K562 (cell line): Measurements from ENCODE around the gene XPOT. TPM values are rescaled to one million over a fixed set of nuclear protein-coding genes. Genes with fewer than 3 reads are reported as not detected.

Source experiments
- ATAC-seq: fragments of 200-7000 bp; cut with Tn5 transposase; 3 replicates; pipeline ENCODE4 v1.9.1; 2020; ENCODE audit warnings: moderate library complexity
- BruUV-seq: library from RNA; stranded (reverse); fragments of 400-500 nt; replicated peaks from 2 replicates; lab custom pipeline; 2021; lab: Mats Ljungman, UMichigan
- CTCF ChIA-PET: fragments of 300-600 bp; formaldehyde crosslinking; extraction: SDS; loops from one replicate; lab custom pipeline; 2021; ENCODE audit warnings: low intra/inter-chr PET ratio; lab: Yijun Ruan, JAX
- POLR2A ChIA-PET: fragments of 300-600, 350-650 bp; sonication (Branson Sonifier 250); formaldehyde crosslinking; extraction: SDS; loops from one replicate; lab custom pipeline; 2021; ENCODE audit warnings: antibody characterized with exemption, inconsistent platforms; lab: Yijun Ruan, JAX
- DNase-seq, 4 experiments: peaks; one replicate each; pipeline versions ENCODE4 v3.0.0 to v3.0.0-alpha.2; 2011 to 2018; ENCODE audit warnings: low spot score in 3 of 4, mixed read lengths in 3 of 4; ENCODE audit errors: extremely low read depth in 1 of 4
- FAIRE-seq: peaks from 2 replicates; lab custom pipeline; 2011; peaks lifted over from hg19 to GRCh38; lab: Jason Lieb, UNC
- H2AFZ ChIP-seq: 2 replicates; pipeline ENCODE4 v1.6.0; 2011; ENCODE audit warnings: low read depth, low read length, control low read depth, inconsistent platforms
- H3K27ac ChIP-seq: fragments of 200-600 bp; 3 replicates; pipeline ENCODE4 v1.8.0; 2011; ENCODE audit warnings: low read depth, mild to moderate bottlenecking, control low read depth, inconsistent platforms, low read length, moderate library complexity, mixed read lengths; ENCODE audit errors: extremely low read depth
- H3K27me3 ChIP-seq, 2 experiments: fragments of 300-600 bp in 1 of 2; 2 replicates in 1 of 2; 3 replicates in 1 of 2; pipeline versions ENCODE4 v1.6.0 to v1.8.0; 2011; ENCODE audit warnings: inconsistent platforms in 2 of 2, low read length in 2 of 2, mild to moderate bottlenecking in 1 of 2, mixed read lengths in 1 of 2, moderate library complexity in 1 of 2; ENCODE audit not compliant: control insufficient read depth in 2 of 2, insufficient read depth in 2 of 2
- H3K36me3 ChIP-seq: fragments of 300-600 bp; 3 replicates; pipeline ENCODE4 v1.8.0; 2011; ENCODE audit warnings: mild to moderate bottlenecking, low read length, inconsistent platforms; ENCODE audit not compliant: control insufficient read depth, insufficient read depth
- H3K4me1 ChIP-seq, 2 experiments: fragments of 200-600 bp in 1 of 2; replicated peaks in 1 of 2; 2 replicates in 1 of 2; 3 replicates in 1 of 2; pipeline versions ENCODE4 v1.5.1 to v1.8.0; 2011; ENCODE audit warnings: inconsistent platforms in 2 of 2, low read length in 2 of 2, mild to moderate bottlenecking in 1 of 2, mixed read lengths in 1 of 2, moderate library complexity in 1 of 2; ENCODE audit not compliant: control insufficient read depth in 2 of 2, insufficient read depth in 2 of 2
- H3K4me2 ChIP-seq: 2 replicates; pipeline ENCODE4 v1.6.1; 2011; ENCODE audit warnings: low read length, control low read depth, inconsistent platforms, mixed read lengths; ENCODE audit not compliant: insufficient read depth
- H3K4me3 ChIP-seq: fragments of 200-600 bp; sonication (generic), shearing (Covaris generic); 2 replicates; pipeline ENCODE4 v1.5.1; 2016; ENCODE audit warnings: control low read depth, inconsistent platforms
- H3K79me2 ChIP-seq: fragments of 200-600 bp; 3 replicates; pipeline ENCODE4 v1.8.0; 2011; ENCODE audit warnings: low read length, inconsistent platforms; ENCODE audit not compliant: control insufficient read depth, insufficient read depth
- H3K9ac ChIP-seq, 2 experiments: 2 replicates each; pipeline versions ENCODE4 v1.6.0 to v1.6.1; 2011; ENCODE audit warnings: low read depth in 2 of 2, low read length in 2 of 2, control low read depth in 1 of 2, inconsistent platforms in 1 of 2, mild to moderate bottlenecking in 1 of 2, mixed read lengths in 1 of 2; ENCODE audit not compliant: insufficient read depth in 1 of 2
- H3K9me1 ChIP-seq: one replicate; pipeline ENCODE4 v1.6.0; 2011; ENCODE audit warnings: inconsistent platforms, mild to moderate bottlenecking, low read length, moderate library complexity; ENCODE audit not compliant: control insufficient read depth, insufficient read depth
- H3K9me3 ChIP-seq: replicated peaks from 2 replicates; pipeline ENCODE4 v1.5.1; 2011; ENCODE audit warnings: low read depth, low read length, inconsistent platforms; ENCODE audit not compliant: control insufficient read depth, insufficient read depth
- H4K20me1 ChIP-seq: replicated peaks from 2 replicates; pipeline ENCODE4 v1.6.1; 2011; ENCODE audit warnings: low read length, inconsistent platforms, mixed read lengths; ENCODE audit not compliant: control insufficient read depth, insufficient read depth
- ARID1B ChIP-seq: fragments of 450-650 bp; IDR thresholded peaks from 2 replicates; pipeline ENCODE4 v1.6.1; 2016; ENCODE audit warnings: antibody characterized with exemption, mild to moderate bottlenecking, inconsistent platforms
- ARID3A ChIP-seq: IDR thresholded peaks from 2 replicates; pipeline ENCODE4 v1.6.1; 2012; ENCODE audit warnings: low read depth, low read length, improper control_type of control experiment, borderline replicate concordance
- BACH1 ChIP-seq: fragments of 200-800 bp; sonication (Bioruptor generic); IDR thresholded peaks from 2 replicates; pipeline ENCODE4 v1.6.1; 2016; ENCODE audit warnings: missing genetic modification characterization, missing compliant biosample characterization
- CREB1 ChIP-seq, 2 experiments: sonication (generic) in 1 of 2; formaldehyde crosslinking in 1 of 2; IDR thresholded peaks; 2 replicates each; pipeline versions ENCODE4 v1.6.1 to v1.8.0; 2012 to 2022; ENCODE audit warnings: inconsistent platforms in 1 of 2, mild to moderate bottlenecking in 1 of 2, missing genetic modification reagents in 1 of 2, moderate library complexity in 1 of 2
- FOXA1 ChIP-seq: fragments of 450-650 bp; IDR thresholded peaks from 2 replicates; pipeline ENCODE4 v1.6.1; 2016; ENCODE audit warnings: mild to moderate bottlenecking, borderline replicate concordance
- GTF2A2 ChIP-seq: IDR thresholded peaks from 2 replicates; pipeline ENCODE4 v1.6.1; 2016; ENCODE audit warnings: mild to moderate bottlenecking, missing genetic modification characterization, missing compliant biosample characterization
- HNRNPLL ChIP-seq: fragments of 200-400 bp; formaldehyde crosslinking; IDR thresholded peaks from 2 replicates; pipeline ENCODE4 v1.6.1; 2017; ENCODE audit warnings: low read length, low read depth, mild to moderate bottlenecking; ENCODE audit not compliant: poor library complexity, severe bottlenecking
- KDM4B ChIP-seq, 2 experiments: fragments of 450-650 bp in 1 of 2; sonication (generic) in 1 of 2; IDR thresholded peaks; 2 replicates each; pipeline ENCODE4 v1.6.1; 2016 to 2017; ENCODE audit warnings: borderline replicate concordance in 2 of 2, antibody characterized with exemption in 1 of 2, low read depth in 1 of 2, mild to moderate bottlenecking in 1 of 2
- KLF10 ChIP-seq: fragments of 250-450 bp; sonication (Bioruptor Pico); IDR thresholded peaks from 2 replicates; pipeline ENCODE4 v1.6.1; 2021; ENCODE audit warnings: matching md5 sums
- MCM7 ChIP-seq, 2 experiments: fragments of 450-650 bp; IDR thresholded peaks; 2 replicates each; pipeline ENCODE4 v1.6.1; 2016 to 2018
- MEIS2 ChIP-seq: fragments of 450-650 bp; IDR thresholded peaks from 2 replicates; pipeline ENCODE4 v1.6.1; 2014; ENCODE audit warnings: mild to moderate bottlenecking; ENCODE audit not compliant: partially characterized antibody
- PTRF ChIP-seq: fragments of 450-650 bp; IDR thresholded peaks from 2 replicates; pipeline ENCODE4 v1.6.1; 2016; ENCODE audit warnings: mild to moderate bottlenecking, missing genetic modification characterization, missing compliant biosample characterization
- RBM22 ChIP-seq: fragments of 200-400 bp; formaldehyde crosslinking; IDR thresholded peaks from 2 replicates; pipeline ENCODE4 v1.6.1; 2018; ENCODE audit warnings: low read length, low read depth; ENCODE audit not compliant: poor library complexity, severe bottlenecking
- RHOXF2B ChIP-seq: fragments of 250-450 bp; sonication (Bioruptor Pico); conservative IDR thresholded peaks from 2 replicates; pipeline ENCODE4 v1.5.1; 2021
- YY1 ChIP-seq, 3 experiments: IDR thresholded peaks; 2 replicates each; pipeline ENCODE4 v1.6.1; 2011; ENCODE audit warnings: low read length in 2 of 3, mild to moderate bottlenecking in 2 of 3, moderate library complexity in 2 of 3, borderline replicate concordance in 1 of 3, control low read depth in 1 of 3, low read depth in 1 of 3; ENCODE audit not compliant: insufficient read depth in 3 of 3, insufficient replicate concordance in 2 of 3, control insufficient read depth in 1 of 3, insufficient read length in 1 of 3; ENCODE audit errors: extremely low read depth in 1 of 3
- ZNF274 ChIP-seq: IDR thresholded peaks from 2 replicates; pipeline ENCODE4 v1.6.1; 2011; ENCODE audit warnings: low read depth, mild to moderate bottlenecking, low read length, moderate library complexity, borderline replicate concordance
- WGBS: fragments of 100-300 bp; shearing (Covaris generic); methylation state at CpG from one replicate; pipeline ENCODE4 v1.1.6; 2016; ENCODE audit warnings: low coverage, mixed read lengths; ENCODE audit not compliant: insufficient coverage; ENCODE audit errors: missing lambda C conversion rate; 5-methylcytosine and 5-hydroxymethylcytosine counted together
- in situ Hi-C: fragments of 300-500 bp; cut with MboI; formaldehyde crosslinking; loops from 4 replicates; pipeline ENCODE4 v1.15.0; 2018; ENCODE audit warnings: inconsistent platforms, mixed read lengths
- intact Hi-C: fragments of 100-400 bp; cut with micrococcal nuclease; formaldehyde crosslinking; loops from 2 replicates; pipeline ENCODE4 v1.14.2; 2022
- polyA plus RNA-seq, 8 experiments: library from polyadenylated mRNA; depleted of rRNA in 4 of 8; stranded (reverse) in 5 of 8; unstranded in 3 of 8; fragments of >200 nt; fragmentation: Nextera tagmentation in 2 of 8; fragmentation: Illumina TruSeq in 1 of 8; extraction: Ambion mirVana in 2 of 8; extraction: Trizol in 1 of 8; gene quantifications; 2 replicates each; pipeline versions ENCODE4 v1.2.1 to v1.2.3, GENCODE V29; 2011 to 2014; ENCODE audit warnings: inconsistent platforms in 1 of 8, missing spikeins in 1 of 8
- total RNA-seq, 7 experiments: library from RNA; depleted of rRNA in 6 of 7; stranded (reverse); fragments of >200 nt in 6 of 7; fragmentation: Illumina TruSeq in 2 of 7; extraction: Trizol in 2 of 7; gene quantifications; 2 replicates each; pipeline versions ENCODE4 v1.2.1 to v1.2.3, GENCODE V29; 2011 to 2021; ENCODE audit warnings: low replicate concordance in 1 of 7

The XPOT gene
- total and polyA plus RNA-seq, 9 of the 15 experiments (the other 6 are each of a cell fraction or from before 2014, with no cell fraction given): 26.2 to 192 (median 102) TPM

DNA sequence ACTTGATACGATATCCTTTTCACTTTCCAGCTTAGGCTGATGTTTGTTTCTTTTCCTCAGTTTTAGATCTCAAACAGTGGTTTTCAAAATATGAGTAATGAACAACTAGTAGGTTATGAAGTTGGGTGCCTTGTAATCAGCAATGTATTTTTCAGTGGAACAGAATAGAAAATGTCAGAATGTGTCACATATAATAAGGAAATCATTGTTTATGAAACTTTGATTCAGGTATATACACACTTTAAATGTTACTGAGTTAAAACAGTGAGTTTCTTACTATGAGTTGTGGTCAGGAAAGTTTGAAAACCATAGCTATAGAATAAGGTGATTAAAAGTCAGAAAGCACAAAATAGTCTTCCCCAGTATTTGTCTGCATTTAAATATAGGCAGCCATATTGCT is 87.5 kb downstream of the XPOT start:
- ChIA-PET POLR2A (interaction anchor here (0.8 kb wide), 1 partner anchor 46 kb away, joined by 4 read pairs; no protein-coding TSS in a partner anchor), CTCF (no interaction called here)
- FAIRE-seq: no peak

More for the DNA sequence above, 87.5 kb downstream of the XPOT start:
- BruUV-seq: no TSS peak
- H3K9me3 ChIP-seq: no peaks in the 10 kb centered on the region
- ATAC-seq (no peak), DNase-seq (no peak)
- in situ Hi-C loops: no loop called here
- H3K4me1 ChIP-seq: no peaks in the 10 kb centered on the region
- H3K9me1 ChIP-seq: no peaks in the 10 kb centered on the region
- H3K4me3 ChIP-seq: no peak overlapping the region
- H2AFZ ChIP-seq: no peak overlapping the region
- H3K27me3 ChIP-seq: no peaks in the 10 kb centered on the region
- intact Hi-C loops: no loop called here
- no peak overlapping the region for H3K4me2 ChIP-seq
- H4K20me1 ChIP-seq: no peaks in the 10 kb centered on the region
- no peak overlapping the region for H3K27ac ChIP-seq
- WGBS: 83% methylated on average over 1 of the region's 1 CpG
- no peaks in the 10 kb centered on the region for H3K79me2 ChIP-seq
- peaks cover 72% of the 10 kb centered on the region for H3K36me3 ChIP-seq
- no peak for TF ChIP-seq PTRF (tag)
- TF ChIP-seq KDM4B (IDR thresholded peaks at IDR 0.05; ENCODE audit: borderline replicate concordance in 2 of 2, low read depth in 1 of 2): no peak
- no peak for TF ChIP-seq CREB1 (IDR thresholded peaks at IDR 0.05)
- no peak for TF ChIP-seq CREB1 (CRISPR knock-in tag; IDR thresholded peaks at IDR 0.05)
- no peak for TF ChIP-seq FOXA1
- TF ChIP-seq MEIS2: no peak
- no peak for TF ChIP-seq MCM7 (IDR thresholded peaks at IDR 0.05)
- no peak for TF ChIP-seq ZNF274
- no peak for TF ChIP-seq RHOXF2B
- no peak for TF ChIP-seq GTF2A2 (tag)
- TF ChIP-seq KLF10 (CRISPR knock-in tag): no peak
- no peak for TF ChIP-seq HNRNPLL
- no peak for TF ChIP-seq RBM22
- TF ChIP-seq ARID1B: no peak
- no peak for TF ChIP-seq YY1 (IDR thresholded peaks at IDR 0.05; ENCODE audit: borderline replicate concordance in 1 of 3, control insufficient read depth in 1 of 3, extremely low read depth in 1 of 3, insufficient read depth in 3 of 3, insufficient read length in 1 of 3, insufficient replicate concordance in 2 of 3, low read depth in 1 of 3, low read length in 2 of 3)
- no peak for TF ChIP-seq BACH1 (tag)
- no peak for TF ChIP-seq ARID3A
- no peak overlapping the region for H3K9ac ChIP-seq
